ENCODE measurements around the gene SHLD2.
"Not testable (repeated sequence)": the region's sequence is repeated elsewhere in the genome, so short reads cannot be mapped to it uniquely, and the experiment has no call there.

The SHLD2 gene

GRCh38 chr10:87219370-87219769 is 124.4 kb downstream of the SHLD2 start:
- not testable (repeated sequence) for H3K27me3 ChIP-seq (ENCODE audit: insufficient read depth, low read length); H3K4me3 ChIP-seq (ENCODE audit: low read length); H3K36me3 ChIP-seq (ENCODE audit: insufficient read depth, low read length); H2AFZ ChIP-seq (ENCODE audit: low read depth, low read length); H3K4me1 ChIP-seq (ENCODE audit: insufficient read depth, low read length); H3K9me3 ChIP-seq (ENCODE audit: low read length)

- H3K27me3 ChIP-seq (ENCODE audit: insufficient read depth, low read length); H3K9me3 ChIP-seq (ENCODE audit: low read length); H3K36me3 ChIP-seq (ENCODE audit: insufficient read depth, low read length); H2AFZ ChIP-seq (ENCODE audit: low read depth, low read length); H3K4me3 ChIP-seq (ENCODE audit: low read length); H3K4me1 ChIP-seq (ENCODE audit: insufficient read depth, low read length): not testable (repeated sequence)
Measured at GRCh38 chr10:87222789-87223188, 127.8 kb downstream of the SHLD2 start.

DNA sequence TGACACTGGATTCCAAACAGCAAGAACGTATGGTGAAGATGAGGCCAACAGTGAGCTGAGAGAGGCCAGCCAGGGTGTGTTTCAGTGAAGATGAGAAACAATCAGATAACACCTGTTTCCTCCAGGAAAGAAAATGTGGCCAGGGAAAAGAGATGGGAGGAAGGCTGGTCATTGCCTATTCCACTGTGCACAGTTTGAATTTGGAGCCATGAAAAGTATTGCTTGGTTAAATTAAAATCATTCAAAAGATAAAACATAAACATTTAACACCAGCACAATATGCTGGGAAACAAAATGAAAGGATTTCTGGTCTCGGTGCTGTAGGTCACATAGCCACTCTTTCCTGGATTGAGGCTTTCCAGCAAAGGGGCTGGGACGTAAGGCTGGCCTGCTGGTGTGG is 130.1 kb downstream of the SHLD2 start, which contains the start of gene NUTM2A:
Gene NUTM2A (plus strand): TSS at position 301 of the 400 bp plus-strand sequence. CDS start 383 bp downstream, outside the sequence.
- H3K27me3 ChIP-seq (ENCODE audit: insufficient read depth, low read length); H3K4me1 ChIP-seq (ENCODE audit: insufficient read depth, low read length); H3K36me3 ChIP-seq (ENCODE audit: insufficient read depth, low read length); H2AFZ ChIP-seq (ENCODE audit: low read depth, low read length); H3K4me3 ChIP-seq (ENCODE audit: low read length); H3K9me3 ChIP-seq (ENCODE audit: low read length): not testable (repeated sequence)

DNA sequence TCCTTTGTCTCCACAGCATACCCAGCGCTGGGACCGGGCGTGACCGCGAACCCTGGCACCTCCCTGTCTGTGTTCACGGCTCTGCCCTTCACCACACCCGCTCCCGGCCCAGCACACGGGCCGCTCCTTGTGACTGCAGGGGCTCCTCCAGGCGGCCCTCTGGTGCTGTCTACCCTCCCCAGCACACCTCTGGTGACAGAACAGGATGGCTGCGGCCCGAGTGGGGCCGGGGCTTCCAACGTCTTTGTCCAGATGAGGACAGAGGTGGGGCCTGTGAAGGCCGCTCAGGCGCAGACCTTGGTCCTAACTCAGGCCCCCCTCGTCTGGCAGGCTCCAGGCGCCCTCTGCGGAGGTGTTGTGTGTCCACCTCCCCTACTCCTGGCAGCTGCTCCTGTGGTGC is 133.2 kb downstream of the SHLD2 start:
- H2AFZ ChIP-seq (ENCODE audit: low read depth, low read length); H3K4me1 ChIP-seq (ENCODE audit: insufficient read depth, low read length); H3K36me3 ChIP-seq (ENCODE audit: insufficient read depth, low read length); H3K9me3 ChIP-seq (ENCODE audit: low read length); H3K27me3 ChIP-seq (ENCODE audit: insufficient read depth, low read length); H3K4me3 ChIP-seq (ENCODE audit: low read length): not testable (repeated sequence)

- H2AFZ ChIP-seq (ENCODE audit: low read depth, low read length); H3K4me3 ChIP-seq (ENCODE audit: low read length); H3K27me3 ChIP-seq (ENCODE audit: insufficient read depth, low read length); H3K9me3 ChIP-seq (ENCODE audit: low read length); H3K4me1 ChIP-seq (ENCODE audit: insufficient read depth, low read length); H3K36me3 ChIP-seq (ENCODE audit: insufficient read depth, low read length): not testable (repeated sequence)
Measured at GRCh38 chr10:87229211-87229610, 134.2 kb downstream of the SHLD2 start.

GRCh38 chr10:87234854-87235253 is 139.8 kb downstream of the SHLD2 start:
- not testable (repeated sequence) for H2AFZ ChIP-seq (ENCODE audit: low read depth, low read length); H3K9me3 ChIP-seq (ENCODE audit: low read length); H3K4me1 ChIP-seq (ENCODE audit: insufficient read depth, low read length); H3K27me3 ChIP-seq (ENCODE audit: insufficient read depth, low read length); H3K4me3 ChIP-seq (ENCODE audit: low read length); H3K36me3 ChIP-seq (ENCODE audit: insufficient read depth, low read length)

- H3K4me3 ChIP-seq (ENCODE audit: low read length); H3K9me3 ChIP-seq (ENCODE audit: low read length); H2AFZ ChIP-seq (ENCODE audit: low read depth, low read length); H3K27me3 ChIP-seq (ENCODE audit: insufficient read depth, low read length); H3K4me1 ChIP-seq (ENCODE audit: insufficient read depth, low read length); H3K36me3 ChIP-seq (ENCODE audit: insufficient read depth, low read length): not testable (repeated sequence)
Measured at GRCh38 chr10:87237244-87237643, 142.2 kb downstream of the SHLD2 start.

GRCh38 chr10:87239346-87239808 is 144.4 kb downstream of the SHLD2 start:
- not testable (repeated sequence) for H3K27me3 ChIP-seq (ENCODE audit: insufficient read depth, low read length); H3K36me3 ChIP-seq (ENCODE audit: insufficient read depth, low read length); H2AFZ ChIP-seq (ENCODE audit: low read depth, low read length); H3K4me1 ChIP-seq (ENCODE audit: insufficient read depth, low read length); H3K4me3 ChIP-seq (ENCODE audit: low read length); H3K9me3 ChIP-seq (ENCODE audit: low read length)
